GM21723 (cell line): ENCODE measurements around the gene SHPK.

Experiments used
- ATAC-seq: cut with Tn5 transposase; IDR thresholded peaks from one replicate; pipeline ENCODE4 v1.9.1; 2021; ENCODE audit warnings: mild to moderate bottlenecking, moderate library complexity; ENCODE audit not compliant: unreplicated experiment

The SHPK gene

GRCh38 chr17:3630781-3631180 lies 5.3 kb downstream of the SHPK start:
- no peak for ATAC-seq

- no peak for ATAC-seq
Observed at GRCh38 chr17:3627769-3628167, 8.3 kb downstream of the SHPK start.

- ATAC-seq = no peak
Observed at GRCh38 chr17:3626831-3627768, 8.9 kb downstream of the SHPK start.

GRCh38 chr17:3622977-3623594 lies 13.0 kb downstream of the SHPK start:
- ATAC-seq = no peak

- ATAC-seq = no peak
Observed at GRCh38 chr17:3621146-3621720, 14.8 kb downstream of the SHPK start.

- no peak for ATAC-seq
Observed at GRCh38 chr17:3615160-3615870, 20.7 kb downstream of the SHPK start.

- no peak for ATAC-seq
Observed at GRCh38 chr17:3613124-3613523, 22.9 kb downstream of the SHPK start.

- no peak for ATAC-seq
Observed at GRCh38 chr17:3610523-3610922, 25.5 kb downstream of the SHPK start.

GRCh38 chr17:3609689-3610088 lies 26.4 kb downstream of the SHPK start:
- no peak for ATAC-seq

GRCh38 chr17:3603870-3604259 lies 32.2 kb downstream of the SHPK start:
- no peak for ATAC-seq

GRCh38 chr17:3603119-3603869 lies 32.8 kb downstream of the SHPK start:
- ATAC-seq = no peak

GRCh38 chr17:3602499-3602898 lies 33.6 kb downstream of the SHPK start:
- ATAC-seq = no peak

- no peak for ATAC-seq
Observed at GRCh38 chr17:3600529-3601205, 35.4 kb downstream of the SHPK start.

- ATAC-seq = no peak
Observed at GRCh38 chr17:3598078-3598477, 38.0 kb downstream of the SHPK start.

GRCh38 chr17:3596804-3597464 lies 39.1 kb downstream of the SHPK start:
- ATAC-seq = no peak

GRCh38 chr17:3594976-3595375 lies 41.1 kb downstream of the SHPK start:
- ATAC-seq = no peak

- ATAC-seq = no peak
Observed at GRCh38 chr17:3594051-3594800, 41.8 kb downstream of the SHPK start.

- no peak for ATAC-seq
Observed at GRCh38 chr17:3593384-3593783, 42.7 kb downstream of the SHPK start.
